IMR-90 (cell line): ENCODE results near the gene ATP1B1. TPM values are rescaled to one million over a fixed set of nuclear protein-coding genes. Genes with fewer than 3 reads are reported as not detected.

Source experiments
- ATAC-seq: fragments of 200-7000 bp; cut with Tn5 transposase; 2 replicates; pipeline ENCODE4 v1.9.1; 2020; ENCODE audit warnings: low read depth, mild to moderate bottlenecking, moderate library complexity
- BruUV-seq: library from RNA; stranded (reverse); fragments of 400-500 nt; replicated peaks from 2 replicates; lab custom pipeline; 2021; lab: Mats Ljungman, UMichigan
- CTCF ChIA-PET: fragments of 300-600 bp; formaldehyde crosslinking; extraction: SDS; loops from one replicate; lab custom pipeline; 2021; ENCODE audit warnings: antibody characterized with exemption; lab: Yijun Ruan, JAX
- POLR2A ChIA-PET: fragments of 300-600 bp; sonication (Branson Sonifier 250); formaldehyde crosslinking; loops from one replicate; lab custom pipeline; 2022; ENCODE audit warnings: antibody characterized with exemption; ENCODE audit not compliant: unreplicated experiment; lab: Charles Lee
- DNase-seq: peaks from one replicate; pipeline ENCODE4 v3.0.0; 2013
- H2AFZ ChIP-seq: replicated peaks from 2 replicates; pipeline ENCODE3; 2013; ENCODE audit warnings: low read length, mild to moderate bottlenecking; ENCODE audit not compliant: poor library complexity
- H2AK5ac ChIP-seq: 2 replicates; pipeline ENCODE4 v1.6.1; 2013; ENCODE audit warnings: low read depth, low read length, inconsistent platforms
- H2AK9ac ChIP-seq: replicated peaks from 2 replicates; pipeline ENCODE3; 2013; ENCODE audit warnings: mild to moderate bottlenecking, low read depth, low read length, moderate library complexity; ENCODE audit not compliant: poor library complexity
- H2BK120ac ChIP-seq: 2 replicates; pipeline ENCODE4 v1.6.1; 2013; ENCODE audit warnings: low read depth, low read length, inconsistent platforms
- H2BK15ac ChIP-seq: 3 replicates; pipeline ENCODE4 v1.6.1; 2013; ENCODE audit warnings: low read depth, low read length, inconsistent platforms
- H2BK20ac ChIP-seq: 2 replicates; pipeline ENCODE4 v1.6.1; 2013; ENCODE audit warnings: low read depth, mild to moderate bottlenecking, inconsistent platforms, low read length, moderate library complexity
- H2BK5ac ChIP-seq: 2 replicates; pipeline ENCODE4 v1.6.1; 2013; ENCODE audit warnings: mild to moderate bottlenecking, low read depth, low read length, inconsistent platforms; ENCODE audit not compliant: poor library complexity, severe bottlenecking
- H3K14ac ChIP-seq: replicated peaks from 2 replicates; pipeline ENCODE4 v1.6.1; 2013; ENCODE audit warnings: low read depth, low read length, inconsistent platforms
- H3K18ac ChIP-seq: 2 replicates; pipeline ENCODE4 v1.6.1; 2013; ENCODE audit warnings: low read depth, low read length, control low read depth
- H3K23ac ChIP-seq: 2 replicates; pipeline ENCODE4 v1.6.1; 2013; ENCODE audit warnings: low read depth, low read length, inconsistent platforms
- H3K27ac ChIP-seq: 2 replicates; pipeline ENCODE4 v1.5.1; 2013; ENCODE audit warnings: mild to moderate bottlenecking, control low read depth, low read length; ENCODE audit not compliant: insufficient read depth
- H3K27me3 ChIP-seq: 2 replicates; pipeline ENCODE4 v1.6.1; 2013; ENCODE audit warnings: low read length; ENCODE audit not compliant: control insufficient read depth, insufficient read depth
- H3K36me3 ChIP-seq: 2 replicates; pipeline ENCODE4 v1.6.1; 2013; ENCODE audit warnings: low read length, mixed read lengths; ENCODE audit not compliant: control insufficient read depth, insufficient read depth
- H3K4ac ChIP-seq: 2 replicates; pipeline ENCODE4 v1.6.1; 2013; ENCODE audit warnings: low read depth, low read length, inconsistent platforms
- H3K4me1 ChIP-seq: 2 replicates; pipeline ENCODE4 v1.6.1; 2013; ENCODE audit warnings: low read length, mixed read lengths; ENCODE audit not compliant: control insufficient read depth, insufficient read depth
- H3K4me2 ChIP-seq: 2 replicates; pipeline ENCODE4 v1.6.1; 2013; ENCODE audit warnings: low read depth, mild to moderate bottlenecking, control low read depth, low read length, moderate library complexity
- H3K4me3 ChIP-seq: 2 replicates; pipeline ENCODE4 v1.5.1; 2013; ENCODE audit warnings: low read depth, mild to moderate bottlenecking, control low read depth, low read length, moderate library complexity; ENCODE audit not compliant: insufficient read depth
- H3K56ac ChIP-seq: 2 replicates; pipeline ENCODE4 v1.6.1; 2013; ENCODE audit warnings: low read length, inconsistent platforms; ENCODE audit not compliant: insufficient read depth; ENCODE audit errors: extremely low read depth
- H3K79me1 ChIP-seq, 2 experiments: 2 replicates each; pipeline ENCODE4 v1.6.1; 2013; ENCODE audit warnings: low read length in 2 of 2, inconsistent platforms in 1 of 2, low read depth in 1 of 2
- H3K9ac ChIP-seq: 2 replicates; pipeline ENCODE4 v1.6.1; 2013; ENCODE audit warnings: low read depth, low read length, control low read depth
- H3K9me1 ChIP-seq: 2 replicates; pipeline ENCODE4 v1.6.1; 2013; ENCODE audit warnings: low read length, inconsistent platforms; ENCODE audit not compliant: insufficient read depth
- H3K9me3 ChIP-seq: 2 replicates; pipeline ENCODE4 v1.6.1; 2013; ENCODE audit warnings: low read length; ENCODE audit not compliant: control insufficient read depth, insufficient read depth
- H4K20me1 ChIP-seq: 2 replicates; pipeline ENCODE4 v1.6.1; 2013; ENCODE audit warnings: low read length, inconsistent platforms; ENCODE audit not compliant: insufficient read depth
- H4K5ac ChIP-seq: 2 replicates; pipeline ENCODE4 v1.6.1; 2013; ENCODE audit warnings: mild to moderate bottlenecking, low read depth, low read length, control low read depth
- H4K8ac ChIP-seq, 2 experiments: 2 replicates each; pipeline ENCODE4 v1.6.1; 2013; ENCODE audit warnings: low read depth in 2 of 2, low read length in 2 of 2, control low read depth in 1 of 2, inconsistent platforms in 1 of 2
- H4K91ac ChIP-seq: 2 replicates; pipeline ENCODE4 v1.6.1; 2013; ENCODE audit warnings: low read depth, low read length, inconsistent platforms; ENCODE audit not compliant: insufficient read depth
- CEBPB ChIP-seq: IDR thresholded peaks from 2 replicates; pipeline ENCODE4 v1.6.1; 2012; ENCODE audit warnings: low read depth, low read length, improper control_type of control experiment
- CTCF ChIP-seq: conservative IDR thresholded peaks from 2 replicates; pipeline ENCODE4 v1.5.1; 2012; ENCODE audit warnings: mild to moderate bottlenecking, low read depth, low read length, improper control_type of control experiment
- WGBS, 2 experiments: methylation state at CpG; one replicate each; pipeline versions ENCODE4 v1.1.5 to v1.1.7; 2013; ENCODE audit warnings: missing lambda C conversion rate in 2 of 2; ENCODE audit not compliant: insufficient read length in 1 of 2; ENCODE audit errors: extremely low coverage in 2 of 2; 5-methylcytosine and 5-hydroxymethylcytosine counted together
- dilution Hi-C: fragments of 300-500 bp; cut with HindIII; formaldehyde crosslinking; loops from one replicate; pipeline ENCODE4 v1.14.3; 2018; ENCODE audit warnings: low sequenced_read_pairs; ENCODE audit not compliant: unreplicated experiment
- in situ Hi-C: fragments of 300-500 bp; cut with MboI; formaldehyde crosslinking; loops from 3 replicates; pipeline ENCODE4 v1.14.3; 2019; ENCODE audit warnings: low sequenced_read_pairs, inconsistent platforms, mixed read lengths
- intact Hi-C: fragments of 100-400 bp; cut with micrococcal nuclease; formaldehyde crosslinking; loops from 2 replicates; pipeline ENCODE4 v1.10.0; 2022
- polyA plus RNA-seq, 3 experiments: library from polyadenylated mRNA; depleted of rRNA; stranded (reverse); fragments of >200 nt; gene quantifications; 2 replicates each; pipeline ENCODE4 v1.2.3, GENCODE V29; 2012; ENCODE audit warnings: low replicate concordance in 1 of 3
- total RNA-seq: library from RNA; depleted of rRNA; stranded (reverse); fragments of >200 nt; gene quantifications from 2 replicates; pipeline ENCODE4 v1.2.3, GENCODE V29; 2012

Gene ATP1B1
- total and polyA plus RNA-seq, 2 of the 4 experiments (the other 2 are of a cell fraction), result 14.5 to 22.1 TPM

GRCh38 chr1:169112241-169112640, 5.8 kb downstream of the ATP1B1 start:
- in situ Hi-C loops (loop anchor here (10.0 to 25.0 kb wide), 3 partner anchors 373 to 1600 kb away; partner anchors contain the start of genes GPR161 and SLC19A2), intact Hi-C loops (no loop called here), dilution Hi-C loops (no loop called here)
- H3K9me1 ChIP-seq, result peaks cover 20% of the 10 kb centered on the region
- H2BK15ac ChIP-seq, result peak overlapping the region; percentile 97
- H3K18ac ChIP-seq, result peak overlapping the region; percentile 85; the same call in 1 of the 2 replicates
- H3K4me2 ChIP-seq, result no peak overlapping the region
- DNase-seq (peak; percentile 34), ATAC-seq (no peak)
- peaks cover 22 to 75% of the 10 kb centered on the region in 2 experiments for H3K79me1 ChIP-seq
- no peak overlapping the region for H3K56ac ChIP-seq
- peak overlapping the region; percentile 94 for H3K23ac ChIP-seq
- peak overlapping the region; percentile 89 for H3K27ac ChIP-seq
- peak overlapping the region; percentile 93 for H3K4ac ChIP-seq
- peak overlapping the region; percentile 96 for H2AK5ac ChIP-seq
- peak overlapping the region; percentile 87 for H2BK120ac ChIP-seq
- no peak overlapping the region for H2AK9ac ChIP-seq
- no peak overlapping the region for H3K4me3 ChIP-seq
- peak overlapping the region; percentile 78 for H3K14ac ChIP-seq
- no peaks in the 10 kb centered on the region for H4K20me1 ChIP-seq
- peak overlapping the region; percentile 93 for H2BK20ac ChIP-seq
- WGBS, 2 experiments, result 48% methylated on average over 4 of the region's 6 CpGs; no CpG with 5 or more reads in 1 of the 2 experiments
- no peaks in the 10 kb centered on the region for H3K27me3 ChIP-seq
- POLR2A ChIA-PET, result interaction anchor here (2.0 kb wide), 1 partner anchor 8 kb away, joined by 5 read pairs; no protein-coding TSS in a partner anchor
- peaks cover 36% of the 10 kb centered on the region for H3K4me1 ChIP-seq
- CTCF ChIA-PET, result interaction anchor here (0.6 to 0.7 kb wide), 3 partner anchors 236 to 322 kb away, joined by 3 to 5 read pairs (median 3); no protein-coding TSS in a partner anchor
- H4K8ac ChIP-seq, result peak overlapping the region; percentile 11 to 88; a peak in 3 of 4 replicates
- H4K91ac ChIP-seq, result peak overlapping the region; percentile 79
- H2BK5ac ChIP-seq, result peak overlapping the region; percentile 88
- no TSS peak for BruUV-seq
- TF ChIP-seq CEBPB (peak; percentile 76), CTCF (no peak)
- H3K9ac ChIP-seq, result no peak overlapping the region
- no peak overlapping the region for H2AFZ ChIP-seq
- H3K9me3 ChIP-seq, result no peaks in the 10 kb centered on the region
- H3K36me3 ChIP-seq, result peaks cover 4% of the 10 kb centered on the region; the same call in 1 of the 2 replicates
- peak overlapping the region; percentile 89 for H4K5ac ChIP-seq
